ENCODE results near the gene TSPEAR. TPM values are rescaled to one million over a fixed set of nuclear protein-coding genes. Genes with fewer than 3 reads are reported as not detected.
A peak's percentile ranks its signal among the peaks of the same experiment; 100 is the strongest.

TSPEAR gene
- total and polyA plus RNA-seq, 2 of the 13 experiments (the other 11 are each of a cell fraction or from before 2014, with no cell fraction given): 0.07 to 0.32 TPM

GRCh38 chr21:44482581-44483287 lies 228.6 kb downstream of the TSPEAR start (continued):
- no peak for TF ChIP-seq SMARCC2 (IDR thresholded peaks at IDR 0.05)
- no peak for TF ChIP-seq ZNF550 (CRISPR knock-in tag; IDR thresholded peaks at IDR 0.05; ENCODE audit: borderline replicate concordance)
- TF ChIP-seq ZNF333 (CRISPR knock-in tag; IDR thresholded peaks at IDR 0.05; ENCODE audit: borderline replicate concordance): no peak
- TF ChIP-seq GATA4 (IDR thresholded peaks at IDR 0.05; ENCODE audit: borderline replicate concordance, low read depth): peak; percentile 80; the same call in 1 of the 2 replicates
- no peak for TF ChIP-seq MLLT10 (CRISPR knock-in tag; IDR thresholded peaks at IDR 0.05)
- TF ChIP-seq EED (CRISPR knock-in tag; IDR thresholded peaks at IDR 0.05): no peak
- no peak for TF ChIP-seq MIER3 (CRISPR knock-in tag; IDR thresholded peaks at IDR 0.05; ENCODE audit: borderline replicate concordance)
- TF ChIP-seq NKX3-1 (CRISPR knock-in tag; IDR thresholded peaks at IDR 0.05): no peak
- TF ChIP-seq SP2 (CRISPR knock-in tag; IDR thresholded peaks at IDR 0.05): peak; percentile 67
- TF ChIP-seq SMAD9 (CRISPR knock-in tag; IDR thresholded peaks at IDR 0.05): no peak
- no peak for TF ChIP-seq ZNF281 (CRISPR knock-in tag; IDR thresholded peaks at IDR 0.05; ENCODE audit: borderline replicate concordance)
- peak; percentile 81 for TF ChIP-seq MED1 (CRISPR knock-in tag; IDR thresholded peaks at IDR 0.05)
- TF ChIP-seq KDM5A (IDR thresholded peaks at IDR 0.05; ENCODE audit: borderline replicate concordance, low read length): no peak
- no peak for TF ChIP-seq CREBL2 (CRISPR knock-in tag; IDR thresholded peaks at IDR 0.05; ENCODE audit: borderline replicate concordance)
- TF ChIP-seq PAWR (CRISPR knock-in tag; IDR thresholded peaks at IDR 0.05; ENCODE audit: borderline replicate concordance): no peak
- no peak; the same call in 1 of the 2 replicates for TF ChIP-seq HDAC1 (CRISPR knock-in tag; IDR thresholded peaks at IDR 0.05)
- peak; percentile 30; the same call in 1 of the 2 replicates for TF ChIP-seq HIVEP1 (CRISPR knock-in tag; IDR thresholded peaks at IDR 0.05)
- TF ChIP-seq ZNF549 (CRISPR knock-in tag; IDR thresholded peaks at IDR 0.05): no peak
- TF ChIP-seq TRAFD1 (CRISPR knock-in tag; IDR thresholded peaks at IDR 0.05; ENCODE audit: borderline replicate concordance): no peak
- 0 out of 2 replicates have a peak, but pooled peaks have one; percentile 31 for TF ChIP-seq BHLHE40 (IDR thresholded peaks at IDR 0.05; ENCODE audit: low read length)
- 0 out of 2 replicates have a peak, but pooled peaks have one; percentile 66 for TF ChIP-seq DMTF1 (CRISPR knock-in tag; IDR thresholded peaks at IDR 0.05)
- TF ChIP-seq ZNF670 (CRISPR knock-in tag; IDR thresholded peaks at IDR 0.05; ENCODE audit: borderline replicate concordance): no peak
- no peak for TF ChIP-seq ZNF616 (CRISPR knock-in tag; IDR thresholded peaks at IDR 0.05; ENCODE audit: low read depth)
- no peak for TF ChIP-seq SKI (IDR thresholded peaks at IDR 0.05; ENCODE audit: partially characterized antibody)
- TF ChIP-seq ZNF17 (CRISPR knock-in tag; IDR thresholded peaks at IDR 0.05): no peak
